HepG2 (cell line): ENCODE measurements around the gene SNED1. TPM values are rescaled to one million over a fixed set of nuclear protein-coding genes. Genes with fewer than 3 reads are reported as not detected.

Experiments
- ATAC-seq: fragments of 200-7000 bp; cut with Tn5 transposase; 3 replicates; pipeline ENCODE4 v1.9.1; 2020; ENCODE audit warnings: mild to moderate bottlenecking, moderate library complexity
- BruUV-seq: library from RNA; stranded (reverse); fragments of 400-500 nt; replicated peaks from 2 replicates; lab custom pipeline; 2021; lab: Mats Ljungman, UMichigan
- CTCF ChIA-PET: fragments of 300-600 bp; formaldehyde crosslinking; extraction: SDS; loops from one replicate; lab custom pipeline; 2021; ENCODE audit warnings: low total read pairs, inconsistent platforms, low intra/inter-chr PET ratio; lab: Yijun Ruan, JAX
- POLR2A ChIA-PET: fragments of 350-600 bp; sonication (Branson Sonifier 250); formaldehyde crosslinking; loops from one replicate; lab custom pipeline; 2020; ENCODE audit warnings: antibody characterized with exemption, inconsistent platforms; lab: Yijun Ruan, JAX
- DNase-seq: peaks from one replicate; pipeline ENCODE4 v3.0.0-alpha.2; 2015; ENCODE audit warnings: low spot score
- FAIRE-seq: peaks from 3 replicates; lab custom pipeline; 2011; peaks lifted over from hg19 to GRCh38; lab: Jason Lieb, UNC
- H2AFZ ChIP-seq: one replicate; pipeline ENCODE4 v1.6.1; 2011; ENCODE audit warnings: low read length, inconsistent platforms
- H3K27ac ChIP-seq: fragments of 300-600 bp; 3 replicates; pipeline ENCODE4 v1.8.0; 2011; ENCODE audit warnings: mixed run types, mild to moderate bottlenecking, mixed read lengths, low read length, inconsistent platforms; ENCODE audit not compliant: insufficient read depth; ENCODE audit errors: extremely low read length
- H3K27me3 ChIP-seq, 2 experiments: fragments of 200-600 bp in 1 of 2; 2 replicates in 1 of 2; 3 replicates in 1 of 2; pipeline versions ENCODE4 v1.6.0 to v1.8.0; 2011; ENCODE audit warnings: low read length in 2 of 2, mild to moderate bottlenecking in 2 of 2, moderate library complexity in 2 of 2, inconsistent platforms in 1 of 2; ENCODE audit not compliant: insufficient read depth in 2 of 2, control insufficient read depth in 1 of 2
- H3K36me3 ChIP-seq, 2 experiments: fragments of 200-600 bp in 1 of 2; replicated peaks in 1 of 2; 2 replicates in 1 of 2; 3 replicates in 1 of 2; pipeline versions ENCODE4 v1.5.1 to v1.8.0; 2011; ENCODE audit warnings: low read length in 2 of 2, inconsistent platforms in 1 of 2; ENCODE audit not compliant: insufficient read depth in 2 of 2, control insufficient read depth in 1 of 2
- H3K4me1 ChIP-seq: 2 replicates; pipeline ENCODE4 v1.5.1; 2012; ENCODE audit warnings: low read length, inconsistent platforms; ENCODE audit not compliant: insufficient read depth
- H3K4me2 ChIP-seq: 2 replicates; pipeline ENCODE4 v1.6.0; 2011; ENCODE audit warnings: low read depth, low read length, inconsistent platforms
- H3K4me3 ChIP-seq, 3 experiments: fragments of 200-600 bp in 1 of 3; sonication (generic), shearing (Covaris generic) in 1 of 3; replicated peaks in 1 of 3; 2 replicates each; pipeline ENCODE4 v1.5.1; 2011 to 2016; ENCODE audit warnings: low read length in 3 of 3, inconsistent platforms in 2 of 3, low read depth in 2 of 3, mild to moderate bottlenecking in 2 of 3, control low read depth in 1 of 3, mixed read lengths in 1 of 3; ENCODE audit not compliant: insufficient read depth in 1 of 3
- H3K79me2 ChIP-seq: one replicate; pipeline ENCODE4 v1.6.1; 2011; ENCODE audit warnings: low read length, inconsistent platforms; ENCODE audit not compliant: insufficient read depth
- H3K9ac ChIP-seq: 2 replicates; pipeline ENCODE4 v1.6.0; 2011; ENCODE audit warnings: mild to moderate bottlenecking, low read depth, low read length, inconsistent platforms; ENCODE audit not compliant: insufficient read depth
- H3K9me3 ChIP-seq: 2 replicates; pipeline ENCODE4 v1.5.1; 2012; ENCODE audit warnings: mild to moderate bottlenecking, low read length
- H4K20me1 ChIP-seq: 2 replicates; pipeline ENCODE4 v1.6.0; 2011; ENCODE audit warnings: inconsistent platforms, mild to moderate bottlenecking, low read length, moderate library complexity; ENCODE audit not compliant: insufficient read depth
- CEBPB ChIP-seq: IDR thresholded peaks from 2 replicates; pipeline ENCODE4 v1.6.1; 2011; ENCODE audit warnings: low read depth, low read length, improper control_type of control experiment, borderline replicate concordance
- FOXK2 ChIP-seq: fragments of 450-650 bp; IDR thresholded peaks from 2 replicates; pipeline ENCODE4 v1.6.1; 2016
- TEAD2 ChIP-seq: sonication (generic); formaldehyde crosslinking; IDR thresholded peaks from 2 replicates; pipeline ENCODE4 v1.9.0; 2021; ENCODE audit warnings: missing genetic modification reagents
- U2AF1 ChIP-seq: fragments of 200-400 bp; formaldehyde crosslinking; optimal IDR thresholded peaks from 2 replicates; pipeline ENCODE3; 2017; ENCODE audit warnings: mild to moderate bottlenecking, low read depth, low read length
- ZNF781 ChIP-seq: sonication (generic); formaldehyde crosslinking; IDR thresholded peaks from 2 replicates; pipeline ENCODE4 v1.5.1; 2020; ENCODE audit warnings: borderline replicate concordance, mild to moderate bottlenecking, missing genetic modification reagents; ENCODE audit errors: not compliant biosample characterization
- ZNF879 ChIP-seq: sonication (generic); formaldehyde crosslinking; IDR thresholded peaks from 2 replicates; pipeline ENCODE4 v1.8.1; 2023; ENCODE audit warnings: missing genetic modification reagents
- WGBS: methylation state at CpG from one replicate; pipeline ENCODE4 v1.1.6; 2017; ENCODE audit warnings: low lambda C conversion rate; 5-methylcytosine and 5-hydroxymethylcytosine counted together
- in situ Hi-C: cut with HindIII; loops from 2 replicates; pipeline ENCODE4 v1.10.0; 2017; ENCODE audit warnings: low pct_unique_long_range_greater_than_20kb; ENCODE audit not compliant: extremely low pct_ligation_motif_present
- intact Hi-C: fragments of 100-400 bp; cut with micrococcal nuclease; formaldehyde crosslinking; loops from one replicate; pipeline ENCODE4 v1.10.0; 2022; ENCODE audit not compliant: unreplicated experiment
- polyA plus RNA-seq, 8 experiments: library from polyadenylated mRNA; depleted of rRNA in 3 of 8; stranded (reverse) in 7 of 8; unstranded in 1 of 8; fragments of >200 nt; fragmentation: Illumina TruSeq in 4 of 8; extraction: Trizol in 4 of 8; gene quantifications; 2 replicates each; pipeline versions ENCODE4 v1.2.1 to v1.2.3, GENCODE V29; 2011 to 2016; ENCODE audit warnings: low read depth in 4 of 8, missing spikeins in 1 of 8, mixed read lengths in 1 of 8; ENCODE audit not compliant: insufficient read depth in 1 of 8
- total RNA-seq, 5 experiments: library from RNA; depleted of rRNA; stranded (reverse); fragments of >200 nt; fragmentation: Illumina TruSeq; extraction: Trizol; gene quantifications; 2 replicates each; pipeline ENCODE4 v1.2.3, GENCODE V29; 2016; ENCODE audit warnings: low read depth in 1 of 5
- TF ChIP-seq, protein P1 (sequence below): sonication (generic); formaldehyde crosslinking; conservative IDR thresholded peaks from 2 replicates; pipeline ENCODE4 v1.8.0; 2022; ENCODE audit warnings: missing genetic modification reagents
- TF ChIP-seq, protein P2 (sequence below): sonication (generic); formaldehyde crosslinking; IDR thresholded peaks from 2 replicates; pipeline ENCODE4 v1.8.0; 2022; ENCODE audit warnings: mild to moderate bottlenecking, missing genetic modification reagents, moderate library complexity

Gene SNED1
- total and polyA plus RNA-seq, 2 of the 13 experiments (the other 11 are each of a cell fraction or from before 2014, with no cell fraction given), result 0.15 to 0.65 TPM

DNA sequence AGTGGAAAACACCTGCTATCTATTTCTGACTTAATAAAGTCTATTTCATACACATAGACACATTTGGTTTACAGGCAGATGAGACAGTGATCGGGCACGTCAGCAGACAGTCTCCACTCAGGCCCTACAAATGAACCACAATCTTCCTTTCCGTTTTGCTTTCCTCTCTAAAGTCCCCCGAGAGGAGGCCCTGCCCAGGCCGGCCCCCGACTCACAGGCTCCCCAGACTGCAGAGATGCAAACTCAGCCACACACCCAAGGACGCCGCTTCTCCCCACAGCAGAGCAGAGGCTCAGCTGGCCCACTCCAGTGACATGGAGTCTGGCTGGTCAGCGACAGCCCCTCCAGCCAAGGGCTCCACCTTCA is 113.0 kb downstream of the SNED1 start:
- Histone ChIP-seq H3K27ac (no peak overlapping the region), H3K4me1 (no peaks in the 10 kb centered on the region), H3K79me2 (no peaks in the 10 kb centered on the region), H3K27me3 (no peaks in the 10 kb centered on the region), H4K20me1 (no peaks in the 10 kb centered on the region)
- no peak for FAIRE-seq
- intact Hi-C loops, result no loop called here
- POLR2A ChIA-PET, result no interaction called here
- TF ChIP-seq, protein P1, sequence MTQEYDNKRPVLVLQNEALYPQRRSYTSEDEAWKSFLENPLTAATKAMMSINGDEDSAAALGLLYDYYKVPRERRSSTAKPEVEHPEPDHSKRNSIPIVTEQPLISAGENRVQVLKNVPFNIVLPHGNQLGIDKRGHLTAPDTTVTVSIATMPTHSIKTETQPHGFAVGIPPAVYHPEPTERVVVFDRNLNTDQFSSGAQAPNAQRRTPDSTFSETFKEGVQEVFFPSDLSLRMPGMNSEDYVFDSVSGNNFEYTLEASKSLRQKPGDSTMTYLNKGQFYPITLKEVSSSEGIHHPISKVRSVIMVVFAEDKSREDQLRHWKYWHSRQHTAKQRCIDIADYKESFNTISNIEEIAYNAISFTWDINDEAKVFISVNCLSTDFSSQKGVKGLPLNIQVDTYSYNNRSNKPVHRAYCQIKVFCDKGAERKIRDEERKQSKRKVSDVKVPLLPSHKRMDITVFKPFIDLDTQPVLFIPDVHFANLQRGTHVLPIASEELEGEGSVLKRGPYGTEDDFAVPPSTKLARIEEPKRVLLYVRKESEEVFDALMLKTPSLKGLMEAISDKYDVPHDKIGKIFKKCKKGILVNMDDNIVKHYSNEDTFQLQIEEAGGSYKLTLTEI (CRISPR knock-in tag), result no peak
- TF ChIP-seq, all 625 proteins: peak for 0
- WGBS, result 96% methylated on average over 9 of the region's 9 CpGs
- no peak overlapping the region for H2AFZ ChIP-seq
- no peaks in the 10 kb centered on the region for H3K9me3 ChIP-seq
- peaks cover 7 to 40% of the 10 kb centered on the region in 2 experiments; a peak in 4 of 5 replicates for H3K36me3 ChIP-seq
- H3K9ac ChIP-seq, result no peak overlapping the region
- in situ Hi-C loops, result no loop called here
- ATAC-seq, result no peak
- CTCF ChIA-PET, result no interaction called here
- no peak for DNase-seq
- no peak overlapping the region for H3K4me3 ChIP-seq
- no peak overlapping the region for H3K4me2 ChIP-seq
- no TSS peak for BruUV-seq

DNA sequence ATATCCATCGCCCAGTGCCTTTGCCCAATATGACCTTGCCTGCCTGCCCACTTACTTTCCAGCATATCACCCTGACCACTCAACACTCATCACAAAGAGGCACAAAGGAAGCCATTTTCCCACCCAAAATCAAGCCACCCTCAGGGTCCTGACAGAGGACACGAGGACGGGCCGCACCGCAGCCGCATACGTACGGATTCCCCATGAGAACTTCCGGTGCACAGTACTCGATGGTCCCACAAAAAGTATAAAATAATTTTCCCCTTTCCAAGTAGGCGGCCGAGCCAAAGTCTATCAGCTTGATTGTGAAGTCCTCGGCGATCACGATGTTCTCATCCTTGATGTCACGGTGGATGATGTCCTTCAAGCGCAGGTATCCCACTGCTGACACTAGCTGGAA is 113.6 kb downstream of the SNED1 start:
- Histone ChIP-seq H3K4me2 (no peak overlapping the region), H3K4me1 (no peaks in the 10 kb centered on the region), H3K36me3 (peaks cover 9 to 43% of the 10 kb centered on the region in 2 experiments; a peak in 4 of 5 replicates), H2AFZ (no peak overlapping the region), H3K4me3 (no peak overlapping the region), H3K27ac (no peak overlapping the region), H3K9me3 (no peaks in the 10 kb centered on the region), H4K20me1 (no peaks in the 10 kb centered on the region), H3K27me3 (no peaks in the 10 kb centered on the region), H3K9ac (no peak overlapping the region), H3K79me2 (no peaks in the 10 kb centered on the region)
- DNase-seq (no peak), ATAC-seq (no peak), FAIRE-seq (no peak)
- in situ Hi-C loops, result no loop called here
- ChIA-PET CTCF (no interaction called here), POLR2A (no interaction called here)
- no TSS peak for BruUV-seq
- intact Hi-C loops, result no loop called here
- 97% methylated on average over 17 of the region's 17 CpGs for WGBS
- TF ChIP-seq, protein P2, sequence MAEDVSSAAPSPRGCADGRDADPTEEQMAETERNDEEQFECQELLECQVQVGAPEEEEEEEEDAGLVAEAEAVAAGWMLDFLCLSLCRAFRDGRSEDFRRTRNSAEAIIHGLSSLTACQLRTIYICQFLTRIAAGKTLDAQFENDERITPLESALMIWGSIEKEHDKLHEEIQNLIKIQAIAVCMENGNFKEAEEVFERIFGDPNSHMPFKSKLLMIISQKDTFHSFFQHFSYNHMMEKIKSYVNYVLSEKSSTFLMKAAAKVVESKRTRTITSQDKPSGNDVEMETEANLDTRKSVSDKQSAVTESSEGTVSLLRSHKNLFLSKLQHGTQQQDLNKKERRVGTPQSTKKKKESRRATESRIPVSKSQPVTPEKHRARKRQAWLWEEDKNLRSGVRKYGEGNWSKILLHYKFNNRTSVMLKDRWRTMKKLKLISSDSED (CRISPR knock-in tag), result no peak
- no peak for TF ChIP-seq CEBPB
- TF ChIP-seq TEAD2 (CRISPR knock-in tag), result no peak
- no peak for TF ChIP-seq U2AF1
- TF ChIP-seq ZNF879 (CRISPR knock-in tag), result no peak
- no peak for TF ChIP-seq ZNF781
- no peak for TF ChIP-seq FOXK2
